Omental fat pad (tissue), 4 donors: ENCODE data around the gene RFX7. TPM values are rescaled to one million over a fixed set of nuclear protein-coding genes. Genes with fewer than 3 reads are reported as not detected.

Experiments used
- ATAC-seq: fragments of 150-250 bp; one replicate; pipeline ENCODE4 v1.9.1; 2016; ENCODE audit warnings: mild to moderate bottlenecking, moderate library complexity; ENCODE audit not compliant: low FRiP score
- DNase-seq: peaks from one replicate; pipeline ENCODE4 v3.0.0-alpha.2; 2019; ENCODE audit warnings: low spot score
- total RNA-seq, 4 donors: library from RNA; depleted of rRNA; stranded (reverse); fragments of >200 nt; gene quantifications; one replicate each; pipeline ENCODE4 v1.1.0, GENCODE V29; 2016
- TF ChIP-seq, protein P1 (sequence below), 3 donors: fragments of 450-650 bp; IDR thresholded peaks; one replicate each; pipeline ENCODE4 v1.5.1; 2016 to 2017; ENCODE audit warnings: antibody characterized with exemption in 3 of 3, mild to moderate bottlenecking in 3 of 3, moderate library complexity in 2 of 3

The RFX7 gene
- total RNA-seq, 4 donors from 2014 or later: 5.3 to 12.9 (median 7.7) TPM

DNA sequence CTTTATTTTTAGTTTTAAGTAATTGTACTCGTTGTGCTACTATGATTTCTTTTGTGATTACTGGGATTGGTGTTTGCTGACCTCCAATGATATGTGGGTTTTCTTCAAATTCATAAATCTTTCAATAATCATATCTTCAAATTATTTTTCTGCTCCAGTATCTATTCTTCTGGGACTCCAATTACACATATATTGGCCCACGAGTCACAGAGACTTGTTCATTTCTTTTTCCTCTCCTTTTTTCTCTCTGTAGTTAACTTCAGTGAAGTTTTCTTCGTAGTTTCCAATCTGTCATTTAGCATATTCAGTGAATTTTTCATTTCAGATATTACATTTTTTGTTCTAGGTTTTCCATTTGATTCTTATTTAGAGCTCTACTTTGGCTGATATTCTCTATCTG is 21.4 kb downstream of the RFX7 start:
- ATAC-seq: no peak
- no peak for DNase-seq
- TF ChIP-seq, protein P1, sequence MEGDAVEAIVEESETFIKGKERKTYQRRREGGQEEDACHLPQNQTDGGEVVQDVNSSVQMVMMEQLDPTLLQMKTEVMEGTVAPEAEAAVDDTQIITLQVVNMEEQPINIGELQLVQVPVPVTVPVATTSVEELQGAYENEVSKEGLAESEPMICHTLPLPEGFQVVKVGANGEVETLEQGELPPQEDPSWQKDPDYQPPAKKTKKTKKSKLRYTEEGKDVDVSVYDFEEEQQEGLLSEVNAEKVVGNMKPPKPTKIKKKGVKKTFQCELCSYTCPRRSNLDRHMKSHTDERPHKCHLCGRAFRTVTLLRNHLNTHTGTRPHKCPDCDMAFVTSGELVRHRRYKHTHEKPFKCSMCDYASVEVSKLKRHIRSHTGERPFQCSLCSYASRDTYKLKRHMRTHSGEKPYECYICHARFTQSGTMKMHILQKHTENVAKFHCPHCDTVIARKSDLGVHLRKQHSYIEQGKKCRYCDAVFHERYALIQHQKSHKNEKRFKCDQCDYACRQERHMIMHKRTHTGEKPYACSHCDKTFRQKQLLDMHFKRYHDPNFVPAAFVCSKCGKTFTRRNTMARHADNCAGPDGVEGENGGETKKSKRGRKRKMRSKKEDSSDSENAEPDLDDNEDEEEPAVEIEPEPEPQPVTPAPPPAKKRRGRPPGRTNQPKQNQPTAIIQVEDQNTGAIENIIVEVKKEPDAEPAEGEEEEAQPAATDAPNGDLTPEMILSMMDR (IDR thresholded peaks at IDR 0.05): no peak

DNA sequence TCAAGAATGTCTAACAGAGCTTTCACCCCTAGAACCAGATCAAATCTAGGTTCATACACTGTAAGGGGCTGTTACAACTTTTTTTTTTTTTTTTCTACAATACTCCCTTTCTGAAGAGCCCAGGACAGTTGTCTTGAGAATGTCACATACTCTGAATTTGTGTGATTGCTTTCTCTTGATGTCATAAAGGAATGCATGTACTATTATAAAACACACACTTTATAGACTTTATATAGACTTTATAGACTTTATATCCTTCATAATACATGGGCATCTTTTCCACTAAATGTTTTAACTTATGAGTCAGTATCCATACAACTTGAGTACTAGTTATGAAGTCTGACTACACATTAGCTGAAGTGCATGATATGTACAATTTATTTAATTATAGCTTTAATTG is 26.3 kb downstream of the RFX7 start:
- DNase-seq: no peak
- ATAC-seq: no peak
- TF ChIP-seq, protein P1 (IDR thresholded peaks at IDR 0.05): no peak

DNA sequence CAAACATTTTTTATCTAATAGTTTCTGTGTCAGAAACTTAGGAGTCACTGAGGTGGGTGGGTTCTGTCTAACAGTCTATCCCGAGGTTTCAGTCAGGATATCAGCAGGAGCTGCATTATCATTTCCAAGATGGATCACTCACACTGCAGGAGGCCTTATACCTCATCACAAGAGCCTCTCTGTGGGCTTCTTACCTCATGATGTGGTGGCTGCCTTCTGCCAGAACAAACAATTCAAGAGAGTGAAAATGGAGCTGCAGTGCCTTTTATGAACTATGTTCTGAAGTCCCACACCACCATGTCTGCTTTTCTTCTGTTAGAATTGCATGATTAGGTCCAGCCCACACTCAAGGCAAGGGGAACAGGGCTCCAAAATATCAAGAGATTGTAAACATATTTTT is 27.9 kb downstream of the RFX7 start:
- TF ChIP-seq, protein P1 (IDR thresholded peaks at IDR 0.05): no peak
- ATAC-seq (no peak), DNase-seq (no peak)

DNA sequence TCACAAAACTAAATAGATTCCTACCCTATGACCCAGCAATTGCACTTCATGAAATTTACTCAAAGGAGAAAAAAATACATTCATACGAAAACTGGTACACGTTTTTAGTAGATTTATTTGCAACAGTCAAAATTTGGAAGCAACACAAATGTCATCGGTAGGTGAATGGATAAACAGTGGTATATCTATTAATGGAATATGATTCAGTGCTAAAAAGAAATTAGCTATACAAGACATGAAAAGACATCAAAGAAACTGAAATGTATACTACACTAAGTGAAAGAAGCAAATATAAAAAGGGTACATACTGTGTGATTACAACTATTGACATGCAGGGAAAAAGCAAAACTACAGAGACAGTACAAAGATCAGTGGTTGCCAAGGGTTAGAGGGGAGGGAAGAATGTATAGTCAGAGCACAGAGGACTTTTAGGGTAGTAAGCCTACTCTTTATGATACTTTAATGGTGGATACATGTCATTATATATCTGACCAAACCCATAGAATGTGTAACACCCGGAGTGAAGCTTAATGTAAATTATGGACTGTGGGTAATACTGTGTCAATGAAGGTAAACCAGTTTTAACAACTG is 31.6 kb downstream of the RFX7 start:
- ATAC-seq: no peak
- TF ChIP-seq, protein P1 (IDR thresholded peaks at IDR 0.05): no peak

DNA sequence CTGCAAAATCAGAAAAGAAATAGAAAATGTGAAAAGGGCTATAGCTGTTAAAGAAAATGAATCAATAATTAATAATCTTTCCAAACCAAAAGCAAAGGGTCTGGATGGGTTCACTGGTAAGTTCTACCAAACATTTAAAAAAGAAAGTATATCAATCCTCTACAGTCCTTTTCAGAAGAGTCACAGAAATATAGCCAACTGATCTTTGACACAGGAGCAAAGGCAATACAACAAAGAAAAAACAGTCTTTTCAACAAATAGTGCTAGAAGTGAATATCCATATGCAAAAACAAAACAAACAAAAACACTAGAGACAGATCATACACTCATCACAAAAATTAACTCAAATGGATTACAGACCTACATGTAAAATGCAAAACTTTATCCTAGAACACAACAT is 32.6 kb downstream of the RFX7 start:
- ATAC-seq (no peak), DNase-seq (no peak)
- TF ChIP-seq, protein P1 (IDR thresholded peaks at IDR 0.05): no peak

More for the DNA sequence above, 31.6 kb downstream of the RFX7 start:
- no peak for DNase-seq

DNA sequence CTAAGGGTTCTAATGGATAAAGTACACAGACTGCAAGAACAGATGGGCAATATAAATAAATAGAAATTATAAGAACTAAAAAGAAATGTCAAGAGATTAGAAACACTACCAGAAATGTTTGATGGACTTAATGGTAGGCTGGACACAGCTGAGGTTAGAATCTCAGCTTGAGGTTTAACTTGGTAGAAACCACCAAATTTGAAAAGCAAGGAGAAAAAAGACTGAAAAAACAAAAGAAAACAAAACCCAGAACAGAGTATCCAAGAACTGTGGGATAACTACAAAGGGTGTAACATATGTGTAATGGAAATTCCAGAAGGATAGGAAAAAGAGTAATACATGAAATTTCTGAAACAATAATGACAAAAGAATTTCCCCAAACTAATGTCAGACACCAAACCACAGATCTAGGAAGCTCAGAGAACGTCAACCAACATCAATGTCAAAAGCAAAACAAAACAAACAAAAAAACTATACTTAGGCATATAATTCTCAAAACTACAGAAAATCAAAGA is 35.0 kb downstream of the RFX7 start:
- DNase-seq (no peak), ATAC-seq (no peak)
- TF ChIP-seq, protein P1 (IDR thresholded peaks at IDR 0.05): no peak

DNA sequence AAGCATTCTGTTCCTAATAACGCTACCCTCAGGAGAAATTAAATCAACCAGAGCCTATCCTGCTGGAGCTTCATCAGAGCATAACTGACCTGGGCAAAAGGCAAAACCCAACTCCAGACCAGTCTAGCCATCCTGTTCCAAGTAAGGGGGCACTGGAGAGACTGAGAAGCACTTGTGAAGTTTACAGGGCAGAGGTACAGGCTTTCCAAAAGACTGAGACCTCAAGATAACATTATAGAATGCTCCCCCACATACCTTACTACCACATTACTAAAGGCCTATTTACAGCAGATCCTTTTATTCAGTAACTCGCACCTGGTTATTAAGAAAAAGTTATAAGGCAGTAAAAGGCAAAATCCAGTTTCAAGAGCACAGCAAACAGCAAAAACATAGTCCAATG is 35.5 kb downstream of the RFX7 start:
- TF ChIP-seq, protein P1 (IDR thresholded peaks at IDR 0.05): no peak
- DNase-seq (no peak), ATAC-seq (no peak)
